Middle frontal gyrus (tissue), 1 donor: Measurements from ENCODE around the gene GOSR1.
A peak's percentile ranks its signal among the peaks of the same experiment; 100 is the strongest.
"Not testable (repeated sequence)": the region's sequence is repeated elsewhere in the genome, so short reads cannot be mapped to it uniquely, and the experiment has no call there.

Source experiments
- DNase-seq: peaks from one replicate; pipeline ENCODE4 v3.0.0-alpha.2; 2015; ENCODE audit warnings: low spot score; ENCODE audit errors: extremely low spot score

The GOSR1 gene

GRCh38 chr17:30477083-30477773, at the start of gene GOSR1:
Gene GOSR1, plus strand, starts transcription at chr17:30477408. Its CDS starts 26 bp downstream, at chr17:30477434.
- peak; percentile 89 for DNase-seq

- DNase-seq = no peak
Observed at GRCh38 chr17:30427611-30428010, 49.6 kb upstream of the GOSR1 start.

GRCh38 chr17:30429155-30429554, 48.1 kb upstream of the GOSR1 start:
- no peak for DNase-seq

GRCh38 chr17:30433514-30433913, 43.7 kb upstream of the GOSR1 start:
- DNase-seq = no peak

- DNase-seq = no peak
Observed at GRCh38 chr17:30436729-30437128, 40.5 kb upstream of the GOSR1 start.

GRCh38 chr17:30443721-30444120, 33.5 kb upstream of the GOSR1 start:
- DNase-seq = no peak

GRCh38 chr17:30446640-30447039, 30.6 kb upstream of the GOSR1 start:
- DNase-seq = not testable (repeated sequence)

- DNase-seq = peak; percentile 73
Observed at GRCh38 chr17:30449480-30449879, 27.7 kb upstream of the GOSR1 start.

- DNase-seq = no peak
Observed at GRCh38 chr17:30450125-30451027, 26.8 kb upstream of the GOSR1 start.

- no peak for DNase-seq
Observed at GRCh38 chr17:30454635-30455034, 22.6 kb upstream of the GOSR1 start.

GRCh38 chr17:30458371-30458770, 18.8 kb upstream of the GOSR1 start:
- no peak for DNase-seq

GRCh38 chr17:30458797-30459413, 18.3 kb upstream of the GOSR1 start:
- DNase-seq = not testable (repeated sequence)

GRCh38 chr17:30468465-30468864, 8.7 kb upstream of the GOSR1 start:
- DNase-seq = no peak

GRCh38 chr17:30472238-30472890, 4.8 kb upstream of the GOSR1 start:
- DNase-seq = no peak

GRCh38 chr17:30475206-30475605, 2.0 kb upstream of the GOSR1 start:
- no peak for DNase-seq

- DNase-seq = no peak
Observed at GRCh38 chr17:30476726-30477082, 504 bp upstream of the GOSR1 start.

GRCh38 chr17:30477774-30478115, 537 bp downstream of the GOSR1 start:
- DNase-seq = no peak

GRCh38 chr17:30482555-30482954, 5.3 kb downstream of the GOSR1 start:
- no peak for DNase-seq

GRCh38 chr17:30483159-30483558, 6.0 kb downstream of the GOSR1 start:
- DNase-seq = no peak

GRCh38 chr17:30493780-30494179, 16.6 kb downstream of the GOSR1 start:
- DNase-seq = no peak

- DNase-seq = no peak
Observed at GRCh38 chr17:30495586-30495985, 18.4 kb downstream of the GOSR1 start.

GRCh38 chr17:30503558-30503957, 26.4 kb downstream of the GOSR1 start:
- no peak for DNase-seq
